MM.1S (cell line): Measurements from ENCODE around the gene CAD.

Experiments used
- DNase-seq: peaks from one replicate; pipeline ENCODE4 v3.0.0-alpha.2; 2015
- H2AFZ ChIP-seq: fragments of 300-600 bp; sonication (generic); 2 replicates; pipeline ENCODE4 v1.6.0; 2016; ENCODE audit warnings: antibody characterized with exemption, low read length
- H3F3A ChIP-seq: fragments of 300-600 bp; sonication (generic); 2 replicates; pipeline ENCODE4 v1.6.1; 2016; ENCODE audit warnings: mild to moderate bottlenecking, antibody characterized with exemption, low read length, moderate library complexity, mixed read lengths; ENCODE audit not compliant: insufficient read depth
- H3K27ac ChIP-seq: fragments of 300-600 bp; sonication (generic); 2 replicates; pipeline ENCODE4 v1.5.1; 2016; ENCODE audit warnings: mild to moderate bottlenecking, low read length
- H3K27me3 ChIP-seq: fragments of 300-600 bp; sonication (generic); replicated peaks from 2 replicates; pipeline ENCODE4 v1.6.0; 2016; ENCODE audit warnings: low read length; ENCODE audit not compliant: insufficient read depth
- H3K36me3 ChIP-seq: fragments of 300-600 bp; sonication (generic); replicated peaks from 2 replicates; pipeline ENCODE4 v1.6.1; 2016; ENCODE audit warnings: mild to moderate bottlenecking, low read length, mixed read lengths; ENCODE audit not compliant: insufficient read depth
- H3K4me1 ChIP-seq: fragments of 300-600 bp; sonication (generic); 2 replicates; pipeline ENCODE4 v1.6.1; 2016; ENCODE audit warnings: low read length, mixed read lengths
- H3K4me2 ChIP-seq: fragments of 300-600 bp; sonication (generic); 2 replicates; pipeline ENCODE4 v1.6.0; 2016; ENCODE audit warnings: low read depth, low read length
- H3K4me3 ChIP-seq: fragments of 300-600 bp; sonication (generic); 2 replicates; pipeline ENCODE4 v1.5.1; 2016; ENCODE audit warnings: low read length, mixed read lengths
- H3K79me2 ChIP-seq: fragments of 300-600 bp; sonication (generic); 2 replicates; pipeline ENCODE4 v1.6.1; 2016; ENCODE audit warnings: mixed run types, low read length, mixed read lengths
- H3K9ac ChIP-seq: fragments of 300-600 bp; sonication (generic); 2 replicates; pipeline ENCODE4 v1.6.1; 2016; ENCODE audit warnings: low read length, mixed read lengths
- H3K9me2 ChIP-seq: fragments of 300-600 bp; sonication (generic); replicated peaks from 2 replicates; pipeline ENCODE4 v1.6.1; 2016; ENCODE audit warnings: mild to moderate bottlenecking, low read length, mixed read lengths; ENCODE audit not compliant: insufficient read depth
- H3K9me3 ChIP-seq: fragments of 300-600 bp; sonication (generic); replicated peaks from 2 replicates; pipeline ENCODE4 v1.6.1; 2016; ENCODE audit warnings: mild to moderate bottlenecking, low read length, mixed read lengths; ENCODE audit not compliant: insufficient read depth
- H4K20me1 ChIP-seq: fragments of 300-600 bp; sonication (generic); 2 replicates; pipeline ENCODE4 v1.6.1; 2016; ENCODE audit warnings: mild to moderate bottlenecking, low read length, moderate library complexity, mixed read lengths; ENCODE audit not compliant: insufficient read depth
- CTCF ChIP-seq: fragments of 300-600 bp; sonication (generic); IDR thresholded peaks from 2 replicates; pipeline ENCODE4 v1.5.1; 2016; ENCODE audit warnings: antibody characterized with exemption, low read length, mixed read lengths
- EZH2 ChIP-seq: fragments of 300-600 bp; sonication (generic); optimal IDR thresholded peaks from 2 replicates; pipeline ENCODE3; 2017; ENCODE audit warnings: low read depth, mild to moderate bottlenecking, antibody characterized with exemption, low read length, mixed read lengths
- EZH2phosphoT487 ChIP-seq: fragments of 300-600 bp; sonication (generic); IDR thresholded peaks from 2 replicates; pipeline ENCODE4 v1.6.1; 2018; ENCODE audit warnings: antibody characterized with exemption, low read length

The CAD gene

GRCh38 chr2:27218614-27219013 lies 1.4 kb downstream of the CAD start:
- TF ChIP-seq CTCF (no peak), EZH2phosphoT487 (no peak), EZH2 (no peak)
- Histone ChIP-seq H4K20me1 (no peaks in the 10 kb centered on the region), H3K4me3 (peak overlapping the region; percentile 82; the same call in 1 of the 2 replicates), H3F3A (no peaks in the 10 kb centered on the region), H3K27me3 (no peaks in the 10 kb centered on the region), H3K9ac (peak overlapping the region; percentile 88; the same call in 1 of the 2 replicates), H2AFZ (no peak overlapping the region), H3K9me2 (no peaks in the 10 kb centered on the region), H3K4me1 (peaks cover 15% of the 10 kb centered on the region), H3K4me2 (peak overlapping the region; percentile 70), H3K79me2 (peaks cover 26% of the 10 kb centered on the region), H3K9me3 (no peaks in the 10 kb centered on the region), H3K27ac (no peak overlapping the region), H3K36me3 (peaks cover 9% of the 10 kb centered on the region; the same call in 1 of the 2 replicates)
- no peak for DNase-seq

GRCh38 chr2:27219091-27219490 lies 1.9 kb downstream of the CAD start:
- TF ChIP-seq CTCF (no peak), EZH2 (no peak), EZH2phosphoT487 (no peak)
- H3K27me3 ChIP-seq: no peaks in the 10 kb centered on the region
- H3K9ac ChIP-seq: no peak overlapping the region
- no peak overlapping the region for H2AFZ ChIP-seq
- H3K36me3 ChIP-seq: peaks cover 9% of the 10 kb centered on the region; the same call in 1 of the 2 replicates
- no peak overlapping the region for H3K4me3 ChIP-seq
- H4K20me1 ChIP-seq: no peaks in the 10 kb centered on the region
- peaks cover 25% of the 10 kb centered on the region for H3K79me2 ChIP-seq
- H3K4me2 ChIP-seq: no peak overlapping the region
- no peak for DNase-seq
- H3K4me1 ChIP-seq: peaks cover 14% of the 10 kb centered on the region
- H3K9me3 ChIP-seq: no peaks in the 10 kb centered on the region
- no peaks in the 10 kb centered on the region for H3F3A ChIP-seq
- no peaks in the 10 kb centered on the region for H3K9me2 ChIP-seq
- no peak overlapping the region for H3K27ac ChIP-seq

GRCh38 chr2:27220091-27220490 lies 2.9 kb downstream of the CAD start:
- H3K9ac ChIP-seq: no peak overlapping the region
- H3K9me3 ChIP-seq: no peaks in the 10 kb centered on the region
- H3K4me3 ChIP-seq: no peak overlapping the region
- no peak overlapping the region for H3K4me2 ChIP-seq
- H3K4me1 ChIP-seq: peaks cover 14% of the 10 kb centered on the region
- no peak overlapping the region for H3K27ac ChIP-seq
- TF ChIP-seq EZH2phosphoT487 (no peak), EZH2 (no peak), CTCF (no peak)
- H3K79me2 ChIP-seq: peaks cover 25% of the 10 kb centered on the region
- no peak overlapping the region for H2AFZ ChIP-seq
- H3K9me2 ChIP-seq: no peaks in the 10 kb centered on the region
- no peaks in the 10 kb centered on the region for H4K20me1 ChIP-seq
- H3F3A ChIP-seq: no peaks in the 10 kb centered on the region
- DNase-seq: no peak
- no peaks in the 10 kb centered on the region for H3K27me3 ChIP-seq
- H3K36me3 ChIP-seq: peaks cover 9% of the 10 kb centered on the region; the same call in 1 of the 2 replicates
